Motor neuron (in vitro differentiated cells): ENCODE data around the gene SLC39A11. TPM values are rescaled to one million over a fixed set of nuclear protein-coding genes. Genes with fewer than 3 reads are reported as not detected.

ENCODE experiments used
- ATAC-seq, 8 experiments: fragments of 200-7000 bp; cut with Tn5 transposase; replicated peaks in 6 of 8; 2 replicates each; pipeline ENCODE4 v1.8.0; 2021; ENCODE audit warnings: mild to moderate bottlenecking in 8 of 8, moderate library complexity in 8 of 8
- H3K27ac ChIP-seq, 2 donors: fragments of 250-450 bp; sonication (Bioruptor Pico); 2 replicates each; pipeline ENCODE4 v1.9.0; 2021; ENCODE audit warnings: antibody characterized with exemption in 2 of 2, mild to moderate bottlenecking in 2 of 2, moderate library complexity in 1 of 2
- H3K4me1 ChIP-seq, 2 donors: fragments of 250-450 bp; sonication (Bioruptor Pico); replicated peaks in 1 of 2; 2 replicates each; pipeline ENCODE4 v1.6.1; 2021; ENCODE audit warnings: antibody characterized with exemption in 2 of 2, mild to moderate bottlenecking in 2 of 2, moderate library complexity in 1 of 2
- H3K4me3 ChIP-seq, 5 donors: fragments of 250-450 bp; sonication (Bioruptor Pico); 2 replicates each; pipeline ENCODE4 v1.9.0; 2021; ENCODE audit warnings: antibody characterized with exemption in 5 of 5, mild to moderate bottlenecking in 5 of 5, moderate library complexity in 4 of 5
- WGBS, 10 experiments: fragments of 450-650 bp; shearing (Covaris generic); methylation state at CpG; one replicate each; pipeline ENCODE4 v1.0.0; 2022; 5-methylcytosine and 5-hydroxymethylcytosine counted together
- in situ Hi-C, 9 experiments: fragments of 400-800 bp; cut with MboI; loops; one replicate each; pipeline ENCODE4 v1.15.0; 2021; ENCODE audit warnings: low sequenced_read_pairs in 9 of 9, low pct_unique_long_range_greater_than_20kb in 2 of 9; ENCODE audit not compliant: unreplicated experiment in 9 of 9
- total RNA-seq, 8 experiments: library from RNA; unstranded; fragments of 300-600 nt; gene quantifications; 2 replicates each; pipeline versions ENCODE4 v1.2.3 to v1.2.4, GENCODE V29; 2022

Gene SLC39A11
- total RNA-seq, 8 experiments from 2014 or later: 5.3 to 27.3 (median 10.8) TPM

DNA sequence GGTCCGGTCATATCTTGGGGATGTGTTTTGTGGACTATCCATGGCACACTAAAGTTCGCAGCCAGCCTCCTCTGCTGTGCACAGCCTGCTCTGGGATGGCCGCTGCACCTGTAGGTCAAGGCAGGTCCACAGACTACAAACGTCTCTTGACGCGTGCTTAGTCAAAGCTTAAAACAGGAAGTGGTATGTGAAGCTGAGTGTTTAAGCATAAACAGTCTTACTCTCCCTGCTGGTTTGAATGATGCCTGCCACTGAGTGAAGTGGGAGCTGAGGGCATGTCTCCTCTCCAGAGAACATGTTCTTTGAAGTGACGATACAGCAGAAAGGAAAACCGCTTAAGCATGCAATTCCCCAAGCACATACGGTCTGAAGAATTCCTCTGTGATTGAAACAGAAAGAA is 365.6 kb downstream of the SLC39A11 start:
- no peak overlapping the region for H3K4me3 ChIP-seq
- no peak overlapping the region for H3K27ac ChIP-seq
- ATAC-seq: no peak
- in situ Hi-C loops: loop anchor here (10.0 to 25.0 kb wide), 8 partner anchors 110 to 635 kb away; partner anchors contain the start of genes COG1 (in 6 of the 9) and SSTR2 (in 1 of the 9)
- 70 to 88% (median 80%) methylated on average over 2 to 6 of the region's 9 CpGs; no CpG with 5 or more reads in 4 of the 10 experiments for WGBS, 10 experiments
- H3K4me1 ChIP-seq: peaks cover 12 to 14% of the 10 kb centered on the region in 2 donors

DNA sequence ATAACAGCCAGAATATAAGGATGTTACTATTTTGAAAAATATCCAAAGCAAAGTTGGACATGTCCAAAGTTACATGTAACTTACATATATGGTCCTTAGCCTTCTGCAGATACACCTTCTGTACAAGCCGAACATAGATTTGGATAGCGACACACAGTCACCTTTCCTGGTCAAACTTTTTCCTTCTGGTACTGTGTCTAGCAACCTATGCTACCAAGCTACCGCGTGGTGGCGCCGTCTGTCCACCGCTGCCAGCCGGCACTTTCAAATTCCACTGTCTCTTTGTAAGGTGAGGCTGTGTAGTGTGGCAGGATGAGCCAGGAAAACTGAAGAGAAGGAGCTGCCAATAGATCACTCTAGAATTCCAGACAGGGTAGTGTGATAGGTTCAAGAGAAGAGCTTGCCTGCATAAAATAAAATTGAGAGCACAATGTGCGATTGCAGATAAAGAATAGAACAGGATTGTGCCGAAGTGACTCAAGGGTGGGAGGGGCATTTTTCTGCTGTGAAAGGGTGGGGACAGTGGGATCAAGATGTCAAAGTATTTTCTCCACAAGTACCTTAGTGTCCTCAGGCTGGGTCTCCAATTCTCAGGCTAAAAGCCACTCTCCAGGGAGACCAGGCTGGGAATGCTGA is 366.9 kb downstream of the SLC39A11 start:
- Histone ChIP-seq H3K4me3 (no peak overlapping the region), H3K27ac (no peak overlapping the region), H3K4me1 (peaks cover 12 to 14% of the 10 kb centered on the region in 2 donors)
- in situ Hi-C loops: loop anchor here (10.0 to 25.0 kb wide), 8 partner anchors 112 to 637 kb away; partner anchors contain the start of genes COG1 (in 6 of the 9) and SSTR2 (in 1 of the 9)
- 0 to 29% (median 18%) methylated on average over 2 to 10 of the region's 10 CpGs; no CpG with 5 or more reads in 2 of the 10 experiments for WGBS, 10 experiments
- peak; percentile 71 to 85 (median 81) for ATAC-seq

DNA sequence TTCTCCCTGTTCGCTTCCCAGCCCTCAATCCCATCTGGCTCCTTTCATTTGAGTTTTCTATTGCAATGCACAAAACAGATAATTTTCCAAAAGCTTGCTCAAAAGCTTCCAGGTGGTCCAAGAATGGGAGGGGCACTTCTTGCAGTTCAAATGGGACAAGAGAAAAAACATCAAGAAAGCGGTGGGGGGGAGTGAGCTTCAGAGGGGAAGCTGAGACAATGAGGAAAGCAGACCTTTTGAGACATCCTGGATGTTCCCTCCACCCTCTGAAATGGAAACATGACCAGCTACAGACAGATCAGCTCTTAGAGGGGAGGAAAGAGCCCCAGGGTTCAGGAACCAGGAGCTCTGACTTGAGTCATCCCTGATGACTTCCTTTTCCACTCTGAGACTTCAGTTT is 368.2 kb downstream of the SLC39A11 start:
- Histone ChIP-seq H3K4me3 (no peak overlapping the region), H3K4me1 (peaks cover 8 to 12% of the 10 kb centered on the region in 2 donors), H3K27ac (no peak overlapping the region)
- WGBS, 10 experiments: 0 to 100% (median 67%) methylated on average over 1 of the region's 2 CpGs; no CpG with 5 or more reads in 5 of the 10 experiments
- in situ Hi-C loops: loop anchor here in 4 of 9 experiments (10.0 to 25.0 kb wide), 4 partner anchors 261 to 638 kb away; partner anchors contain the start of gene COG1 (in 1 of the 4)
- ATAC-seq: no peak

DNA sequence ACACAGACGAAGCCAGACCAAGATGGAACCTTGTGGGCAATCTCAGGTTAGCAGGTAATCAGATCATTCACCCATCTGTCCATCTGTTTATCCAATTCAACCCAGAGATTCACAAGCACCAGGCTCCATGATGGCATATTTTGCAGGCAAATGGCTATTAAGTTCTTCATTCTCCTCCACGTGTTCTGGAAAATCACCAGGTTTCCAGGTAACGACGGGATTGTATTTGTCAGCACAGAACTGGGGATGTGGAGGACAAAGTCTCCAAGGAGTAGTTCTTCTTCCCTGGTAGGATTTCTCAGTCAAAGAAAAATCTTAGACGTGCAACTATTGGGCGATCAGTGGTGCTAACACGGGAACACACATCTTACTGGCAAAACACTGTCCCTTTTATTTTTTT is 368.8 kb downstream of the SLC39A11 start:
- Histone ChIP-seq H3K4me1 (peaks cover 10 to 15% of the 10 kb centered on the region in 2 donors), H3K27ac (no peak overlapping the region), H3K4me3 (no peak overlapping the region)
- in situ Hi-C loops: loop anchor here in 4 of 9 experiments (10.0 to 25.0 kb wide), 4 partner anchors 261 to 639 kb away; partner anchors contain the start of gene COG1 (in 1 of the 4)
- WGBS, 10 experiments: 80 to 100% (median 90%) methylated on average over 1 to 7 of the region's 7 CpGs; no CpG with 5 or more reads in 3 of the 10 experiments
- ATAC-seq: no peak

DNA sequence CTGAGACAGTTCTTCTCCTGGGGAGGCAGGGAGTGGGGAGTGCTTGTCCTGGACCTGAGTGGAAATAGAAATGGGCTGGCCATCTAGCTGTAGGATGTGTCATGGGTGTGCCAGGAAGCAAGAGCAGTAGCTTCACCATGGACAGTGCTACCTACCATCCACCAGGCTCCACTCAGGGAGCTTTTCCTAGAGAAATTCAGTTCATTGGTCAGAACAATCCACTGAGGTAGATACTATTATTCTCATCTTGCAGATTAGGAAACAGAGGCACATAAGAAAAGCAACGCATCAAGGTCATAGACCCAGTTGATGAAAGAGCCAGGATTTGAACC is 372.0 kb downstream of the SLC39A11 start:
- WGBS, 10 experiments: 100% methylated on average over 1 of the region's 1 CpG; no CpG with 5 or more reads in 5 of the 10 experiments
- Histone ChIP-seq H3K27ac (no peak overlapping the region), H3K4me1 (peaks cover 7 to 20% of the 10 kb centered on the region in 2 donors), H3K4me3 (no peak overlapping the region)
- no peak for ATAC-seq
- in situ Hi-C loops: loop anchor here in 4 of 9 experiments (10.0 to 25.0 kb wide), 4 partner anchors 264 to 642 kb away; partner anchors contain the start of gene COG1 (in 1 of the 4)

DNA sequence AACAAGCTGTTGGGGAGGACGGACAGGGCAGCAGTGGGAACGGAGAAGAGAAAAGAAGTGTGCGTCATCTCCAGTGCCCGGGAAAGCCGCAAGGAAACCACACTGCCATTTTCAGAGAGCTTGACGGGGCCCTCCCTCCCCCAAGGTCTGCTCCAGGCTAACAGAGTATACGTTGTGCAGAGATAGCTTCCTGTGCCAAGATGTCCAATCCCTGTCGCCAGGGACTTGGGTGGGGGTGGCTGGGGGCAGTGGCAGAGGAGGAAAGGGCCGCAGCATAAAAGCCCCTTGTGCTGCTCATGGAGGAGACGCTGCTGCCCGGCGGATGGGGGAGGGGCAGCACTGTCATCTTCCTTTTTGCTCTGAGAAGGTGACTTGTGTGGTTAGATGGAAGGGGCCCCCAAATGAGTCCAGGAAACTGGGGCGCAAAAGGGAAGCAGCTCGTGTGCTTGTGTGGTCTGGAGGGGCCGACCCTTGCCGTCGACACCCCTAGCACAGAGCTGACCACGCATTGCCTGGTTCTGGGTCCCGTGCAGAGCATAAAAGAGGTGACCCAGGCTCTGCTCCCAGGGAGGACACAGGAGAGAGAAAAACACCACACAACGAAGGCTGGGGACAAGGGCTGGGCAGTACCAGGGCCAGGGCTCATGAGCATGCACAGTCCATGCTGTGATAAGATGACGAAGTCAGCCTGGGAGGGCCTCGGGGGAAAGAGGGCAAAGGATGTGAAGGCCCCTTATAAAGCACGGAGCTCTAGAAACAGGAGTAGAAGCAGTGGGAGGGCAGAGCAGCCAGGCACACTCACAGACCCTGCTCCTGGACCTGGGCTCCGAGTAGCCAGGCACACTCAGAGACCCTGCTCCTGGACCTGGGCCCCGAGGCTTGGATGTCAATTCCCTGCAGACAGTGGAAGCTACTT is 372.7 kb downstream of the SLC39A11 start:
- ATAC-seq: peak in 1 of 8 experiments; percentile 3
- Histone ChIP-seq H3K4me1 (peaks cover 7 to 20% of the 10 kb centered on the region in 2 donors), H3K4me3 (no peak overlapping the region), H3K27ac (no peak overlapping the region)
- in situ Hi-C loops: loop anchor here in 4 of 9 experiments (10.0 to 25.0 kb wide), 4 partner anchors 265 to 642 kb away; partner anchors contain the start of gene COG1 (in 1 of the 4)
- 79 to 100% (median 89%) methylated on average over 1 to 8 of the region's 25 CpGs; no CpG with 5 or more reads in 4 of the 10 experiments for WGBS, 10 experiments

DNA sequence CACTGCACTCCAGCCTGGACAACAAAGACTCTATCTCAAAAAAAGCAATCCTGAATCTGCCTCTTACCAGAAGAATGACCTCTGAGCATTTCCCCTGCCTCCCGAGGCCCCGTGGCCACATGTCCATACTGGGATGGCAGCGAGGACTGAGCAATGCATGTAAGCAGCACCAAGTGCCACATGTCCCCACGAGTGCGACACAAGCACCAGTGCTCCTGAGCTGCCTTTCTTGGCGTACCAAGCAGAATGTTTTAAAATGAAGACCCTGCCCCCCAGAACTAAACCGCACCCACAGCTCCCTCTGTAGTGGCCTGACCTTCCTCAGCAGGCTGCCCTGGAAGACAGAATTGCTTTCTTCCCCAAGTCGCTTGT is 373.3 kb downstream of the SLC39A11 start:
- no peak overlapping the region for H3K27ac ChIP-seq
- in situ Hi-C loops: loop anchor here in 2 of 9 experiments (25.0 kb wide), 1 partner anchor 643 kb away; no protein-coding TSS in a partner anchor
- ATAC-seq: no peak
- WGBS, 10 experiments: 80 to 100% (median 93%) methylated on average over 1 to 5 of the region's 8 CpGs; no CpG with 5 or more reads in 5 of the 10 experiments
- H3K4me1 ChIP-seq: peaks cover 7 to 19% of the 10 kb centered on the region in 2 donors
- H3K4me3 ChIP-seq: no peak overlapping the region

DNA sequence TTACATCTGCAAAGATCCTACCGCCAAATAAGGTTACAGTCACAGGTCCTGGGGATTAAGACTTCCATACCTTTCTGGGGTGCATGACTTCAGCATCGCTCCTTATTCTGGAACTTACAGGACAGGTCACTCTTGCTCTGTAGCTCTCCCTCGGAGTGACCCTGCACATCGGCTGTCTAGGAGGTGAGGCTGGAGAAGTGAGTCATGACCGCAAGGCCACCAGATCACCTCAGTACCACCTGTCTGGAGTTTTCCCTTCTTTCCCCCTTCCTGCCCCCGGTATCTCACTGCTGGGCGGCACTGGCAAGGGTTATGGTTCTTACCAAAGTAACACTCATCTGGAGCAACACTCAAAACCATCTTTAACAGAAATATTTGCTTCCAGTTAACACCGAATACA is 374.8 kb downstream of the SLC39A11 start:
- Histone ChIP-seq H3K4me1 (peaks cover 7 to 18% of the 10 kb centered on the region in 2 donors), H3K27ac (no peak overlapping the region), H3K4me3 (no peak overlapping the region)
- 46 to 100% (median 92%) methylated on average over 1 to 6 of the region's 8 CpGs; no CpG with 5 or more reads in 2 of the 10 experiments for WGBS, 10 experiments
- ATAC-seq: no peak
- in situ Hi-C loops: loop anchor here in 2 of 9 experiments (25.0 kb wide), 1 partner anchor 645 kb away; no protein-coding TSS in a partner anchor

DNA sequence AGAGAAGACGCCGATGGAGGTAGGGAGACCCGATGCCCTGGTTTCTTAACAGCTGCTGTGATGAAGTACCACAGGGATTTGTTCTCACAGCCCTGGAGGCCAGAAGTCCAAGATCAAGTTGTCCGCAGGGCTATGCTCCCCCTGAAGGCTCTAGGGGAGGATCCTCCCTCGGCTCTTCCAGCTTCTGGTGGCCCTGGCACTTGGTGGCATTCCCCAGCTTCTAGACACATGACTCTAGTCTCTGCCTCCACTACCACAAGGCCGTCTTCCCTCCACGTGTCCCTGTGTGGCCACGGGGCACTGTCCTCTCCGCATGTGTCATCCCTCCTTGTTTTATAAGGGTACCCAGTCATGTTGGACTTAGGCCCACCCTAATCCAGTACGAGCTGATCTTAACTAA is 375.2 kb downstream of the SLC39A11 start:
- 62 to 95% (median 89%) methylated on average over 2 to 7 of the region's 10 CpGs; no CpG with 5 or more reads in 2 of the 10 experiments for WGBS, 10 experiments
- H3K27ac ChIP-seq: no peak overlapping the region
- peaks cover 7 to 18% of the 10 kb centered on the region in 2 donors for H3K4me1 ChIP-seq
- H3K4me3 ChIP-seq: no peak overlapping the region
- no peak for ATAC-seq
- in situ Hi-C loops: loop anchor here in 2 of 9 experiments (25.0 kb wide), 1 partner anchor 645 kb away; no protein-coding TSS in a partner anchor

DNA sequence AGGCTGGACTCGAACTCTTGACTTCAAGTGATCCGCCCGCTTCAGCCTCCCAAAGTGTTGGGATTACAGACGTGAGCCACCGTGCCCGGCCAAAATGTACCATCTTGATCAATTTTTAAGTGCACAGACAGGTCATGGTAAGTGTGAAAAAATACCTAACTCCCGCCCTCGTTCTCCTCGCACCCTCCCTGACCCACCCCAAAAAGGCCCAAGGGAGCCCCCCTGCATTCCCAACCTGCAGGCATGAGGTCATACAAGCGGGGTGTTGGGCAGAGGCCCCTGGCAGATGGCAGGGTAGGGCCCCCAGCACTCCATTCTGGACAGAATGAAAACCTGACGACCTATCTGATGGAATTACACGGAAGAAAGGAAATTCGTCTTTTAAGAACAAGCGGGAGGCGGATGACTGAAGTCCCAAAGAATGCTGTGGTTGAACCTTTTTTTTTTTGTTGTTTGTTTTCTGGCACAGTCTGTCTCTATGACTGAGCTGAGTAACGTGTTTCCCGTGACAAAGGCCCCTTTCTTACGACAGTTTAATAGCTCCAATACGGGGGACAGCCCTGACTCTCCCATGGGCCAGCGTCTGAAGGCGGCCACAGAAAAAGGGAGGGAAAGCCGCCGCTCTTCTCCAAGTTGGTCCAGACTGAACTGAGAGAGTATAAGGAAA is 376.4 kb downstream of the SLC39A11 start:
- H3K4me1 ChIP-seq: peaks cover 7 to 18% of the 10 kb centered on the region in 2 donors
- 7 to 67% (median 30%) methylated on average over 2 to 10 of the region's 23 CpGs; no CpG with 5 or more reads in 1 of the 10 experiments for WGBS, 10 experiments
- in situ Hi-C loops: loop anchor here in 2 of 9 experiments (25.0 kb wide), 1 partner anchor 646 kb away; no protein-coding TSS in a partner anchor
- no peak overlapping the region for H3K4me3 ChIP-seq
- ATAC-seq: peak in 7 of 8 experiments; percentile 83 to 96 (median 94)
- peak overlapping the region in 1 of 2 donors; percentile 61 for H3K27ac ChIP-seq

DNA sequence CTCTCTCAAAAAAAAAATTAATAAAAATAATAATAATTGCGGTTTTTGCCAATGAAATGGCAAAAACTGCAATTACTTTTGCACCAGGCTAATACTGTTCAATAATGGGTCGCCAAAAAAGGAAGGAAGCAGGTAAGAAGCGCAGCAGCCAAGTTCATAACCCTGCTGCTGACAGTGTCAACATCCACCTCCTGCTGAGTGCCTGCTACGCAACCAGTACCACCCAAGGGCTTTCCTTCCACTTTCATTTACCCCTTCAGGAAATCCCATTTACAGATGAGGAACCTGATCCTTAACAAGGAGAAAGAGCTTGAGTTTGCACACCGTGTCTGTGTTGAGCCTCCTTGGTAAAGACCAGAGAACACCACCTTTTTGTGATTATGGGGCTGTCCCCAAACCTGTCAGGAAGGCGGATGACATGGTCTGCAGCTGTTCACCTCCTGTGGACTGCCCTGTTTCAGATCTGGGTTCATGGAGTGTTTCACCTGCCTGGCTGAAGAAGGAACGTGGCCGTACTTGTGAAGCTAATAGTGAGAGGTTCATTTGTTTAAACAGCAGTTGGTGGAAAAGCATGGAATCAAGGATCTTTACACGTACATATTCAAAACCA is 378.0 kb downstream of the SLC39A11 start:
- H3K4me3 ChIP-seq: no peak overlapping the region
- in situ Hi-C loops: loop anchor here in 2 of 9 experiments (25.0 kb wide), 1 partner anchor 648 kb away; no protein-coding TSS in a partner anchor
- peaks cover 3 to 13% of the 10 kb centered on the region in 2 donors for H3K4me1 ChIP-seq
- ATAC-seq: no peak
- H3K27ac ChIP-seq: no peak overlapping the region
- 83 to 100% (median 98%) methylated on average over 1 to 9 of the region's 9 CpGs; no CpG with 5 or more reads in 1 of the 10 experiments for WGBS, 10 experiments
